Stimulated activated CD4-positive, alpha-beta T cell treated with anti-CD3 and anti-CD28 coated beads, Interleukin-1b, Interleukin-23, amount 100 ng/mL, for 24 hours (primary cell): ENCODE measurements around the gene LPIN3.

Source experiments
- DNase-seq, 4 experiments: peaks; one replicate each; pipeline ENCODE4 v3.0.0-alpha.2; 2020; ENCODE audit warnings: low read depth in 4 of 4, low spot score in 1 of 4

Gene LPIN3

DNA sequence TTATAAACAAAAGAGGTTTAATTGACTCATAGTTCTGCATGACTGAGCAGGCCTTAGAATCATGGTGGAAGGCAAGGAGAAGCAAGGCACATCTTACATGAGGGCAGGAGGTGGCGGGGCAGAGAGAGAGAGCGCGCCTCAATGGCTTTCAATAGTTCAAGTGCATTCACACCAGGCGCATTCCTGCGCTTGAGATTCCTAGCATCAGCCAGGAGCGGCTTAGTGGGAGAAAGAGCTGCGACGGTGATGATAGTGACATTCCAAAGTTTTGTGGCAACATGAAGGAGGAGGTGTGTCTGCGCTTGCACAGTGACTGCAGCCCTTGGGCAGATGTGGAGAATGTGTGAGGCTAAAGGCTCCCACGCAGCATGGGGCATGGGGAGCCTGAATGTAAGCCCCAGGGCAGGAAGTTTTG lies 51.0 kb downstream of the LPIN3 start:
- no peak for DNase-seq

- no peak for DNase-seq
These were observed 51.7 kb downstream of the LPIN3 start for GRCh38 chr20:41392295-41392694.

DNA sequence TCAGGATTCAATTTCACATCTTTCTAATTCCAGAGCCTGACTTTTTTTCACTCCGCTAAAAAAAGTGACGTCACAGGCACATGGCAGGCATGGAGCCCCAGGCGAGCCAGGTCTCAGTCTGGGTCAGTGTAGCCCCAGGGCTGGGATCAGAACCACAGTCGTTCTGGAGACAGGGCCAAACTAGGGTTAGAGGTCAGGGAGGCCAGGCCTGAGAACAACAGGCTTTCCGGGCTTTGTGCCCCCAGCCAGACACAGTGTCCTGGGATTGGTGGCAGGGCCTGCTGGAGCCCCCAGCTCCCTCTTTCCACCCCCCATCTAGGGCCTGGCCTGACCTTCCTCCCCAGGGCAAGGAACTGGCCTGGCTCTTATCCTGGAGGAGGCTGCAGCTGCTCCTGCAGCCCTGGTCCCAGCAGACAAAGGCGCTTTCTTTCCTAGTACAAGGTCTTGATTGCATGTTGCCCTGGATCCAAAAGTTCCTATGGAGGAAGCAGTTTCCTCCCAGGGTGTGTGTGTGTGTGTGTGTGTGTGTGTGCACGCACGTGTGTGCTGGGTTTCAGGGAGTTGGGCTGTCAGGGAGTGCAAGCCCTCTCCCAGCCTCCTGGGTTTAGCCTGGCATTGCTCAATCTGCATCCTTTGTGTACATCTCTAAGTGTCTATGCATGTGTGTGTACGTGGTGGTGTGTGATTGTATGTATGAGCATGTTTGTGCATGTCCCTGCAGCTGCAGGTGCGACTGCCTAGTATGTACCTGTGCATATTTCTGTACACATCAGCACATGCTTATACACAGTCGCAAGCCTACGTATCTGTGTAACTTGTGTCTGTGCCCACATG lies 52.5 kb downstream of the LPIN3 start:
- DNase-seq = no peak

DNA sequence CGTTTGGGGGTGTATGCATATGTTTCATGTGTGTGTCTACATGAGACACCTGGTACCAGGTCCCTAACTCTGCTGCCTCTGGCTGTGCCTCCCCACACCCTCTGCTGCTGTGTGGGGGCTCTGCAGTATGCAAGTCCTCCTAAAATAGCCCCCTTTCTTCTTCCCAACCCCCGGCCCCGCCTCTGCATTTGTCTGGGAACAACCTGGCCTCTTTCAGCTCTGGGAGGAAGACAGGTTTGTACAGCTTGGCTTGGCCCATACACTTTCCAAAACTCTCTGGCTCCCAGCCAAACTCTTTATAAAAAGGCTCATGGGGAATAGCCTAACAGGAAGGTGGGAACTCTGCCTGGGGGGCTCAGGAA lies 53.1 kb downstream of the LPIN3 start:
- no peak for DNase-seq

GRCh38 chr20:41394081-41394480 lies 53.5 kb downstream of the LPIN3 start:
- DNase-seq = no peak

GRCh38 chr20:41394931-41395666 lies 54.5 kb downstream of the LPIN3 start:
- DNase-seq = no peak

GRCh38 chr20:41395667-41396664 lies 55.3 kb downstream of the LPIN3 start:
- no peak for DNase-seq

- no peak for DNase-seq
These were observed 57.8 kb downstream of the LPIN3 start for GRCh38 chr20:41398408-41398807.

GRCh38 chr20:41403604-41404003 lies 63.0 kb downstream of the LPIN3 start:
- DNase-seq = no peak

DNA sequence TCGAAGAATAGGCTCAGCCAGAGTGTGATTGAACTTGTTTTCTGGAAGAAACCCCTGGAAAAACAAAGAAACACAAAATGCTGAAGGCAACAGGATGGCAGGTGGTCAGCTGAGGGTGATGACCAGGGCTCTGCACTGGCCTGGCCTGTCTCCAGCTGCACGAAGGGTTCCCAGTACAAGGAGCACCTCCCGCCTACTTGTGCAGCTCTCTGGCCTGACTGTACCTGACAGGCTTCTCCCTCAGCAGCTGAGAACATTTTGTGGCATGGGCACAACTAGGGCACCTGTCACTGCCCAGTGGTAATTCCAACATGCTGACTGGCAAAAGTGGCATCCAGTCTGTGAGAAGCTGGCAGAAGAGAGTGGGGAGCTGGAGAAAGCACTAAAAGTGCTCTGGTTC lies 64.8 kb downstream of the LPIN3 start:
- DNase-seq = no peak

DNA sequence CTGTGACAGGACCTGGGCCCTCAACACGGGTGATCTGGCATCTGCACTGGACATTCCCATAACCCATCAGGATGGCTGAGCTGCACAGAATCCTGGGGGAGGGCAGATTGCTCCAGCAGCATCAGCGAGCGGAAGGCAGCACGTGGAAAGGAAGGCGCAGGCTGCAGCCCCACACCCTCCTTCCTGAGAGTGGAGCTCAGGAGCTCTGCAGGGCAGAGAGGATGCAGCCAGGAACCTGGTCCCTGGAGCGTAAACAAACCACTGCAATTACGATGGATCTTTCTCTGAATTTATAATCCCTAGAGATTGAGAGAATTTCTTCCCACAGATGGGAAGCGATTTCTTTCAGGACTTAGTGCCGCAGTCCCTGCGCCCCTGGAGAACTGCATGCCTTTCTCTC lies 65.7 kb downstream of the LPIN3 start:
- DNase-seq = no peak

- DNase-seq = no peak
These were observed 66.3 kb downstream of the LPIN3 start for GRCh38 chr20:41406896-41407444.

DNA sequence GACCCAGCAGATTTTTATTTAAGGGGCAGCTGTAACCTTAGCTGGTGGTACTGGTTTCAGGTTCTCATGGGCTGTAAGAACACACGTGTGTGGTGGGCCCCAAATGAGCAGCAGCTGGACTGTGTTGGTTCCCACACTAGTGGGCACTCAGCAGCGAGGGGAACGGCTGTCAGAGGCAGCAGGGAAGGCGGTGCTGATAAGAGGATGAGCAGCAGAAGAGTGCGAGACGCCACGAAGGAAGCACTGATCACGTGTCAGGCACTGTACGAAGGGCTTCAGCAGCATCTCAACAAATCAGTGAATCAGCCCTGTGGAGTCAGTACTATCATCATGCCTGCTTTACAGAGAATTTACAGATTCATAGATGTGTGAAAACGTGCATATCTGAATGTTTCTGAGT lies 67.0 kb downstream of the LPIN3 start:
- DNase-seq = no peak

DNA sequence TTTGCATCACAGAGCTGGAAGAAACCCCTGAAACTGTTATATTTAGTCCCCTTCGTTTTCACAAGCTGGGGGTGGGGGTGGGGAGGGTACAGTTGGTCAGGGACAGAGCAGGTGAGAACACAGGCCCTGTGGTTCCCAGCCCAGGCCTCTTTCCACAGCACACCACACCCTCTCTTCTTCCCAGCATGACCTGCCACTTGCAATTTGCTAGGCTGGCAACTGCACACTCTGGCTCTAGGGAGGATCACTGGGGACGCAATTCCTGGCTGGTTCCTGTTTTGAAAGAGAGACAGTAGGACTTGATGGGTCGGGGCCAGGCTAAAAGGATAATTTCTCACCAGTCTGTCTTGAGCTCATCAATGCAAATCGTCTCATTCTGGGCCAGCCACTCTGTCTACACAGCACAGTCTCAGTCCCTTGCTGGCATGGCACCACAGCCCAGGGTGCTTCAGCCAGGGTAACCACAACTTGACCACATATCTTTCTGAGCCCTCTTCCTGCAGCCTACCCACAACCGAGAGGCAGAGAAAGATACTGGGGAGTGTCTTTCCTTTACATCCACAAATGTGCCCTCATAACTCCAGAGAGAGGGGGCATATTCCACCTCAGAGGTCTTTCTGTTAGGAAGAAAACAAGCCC lies 67.7 kb downstream of the LPIN3 start:
- no peak for DNase-seq

- no peak for DNase-seq
These were observed 68.4 kb downstream of the LPIN3 start for GRCh38 chr20:41408986-41409385.
